ENCODE measurements around the gene ZBTB33.

ZBTB33 gene

DNA sequence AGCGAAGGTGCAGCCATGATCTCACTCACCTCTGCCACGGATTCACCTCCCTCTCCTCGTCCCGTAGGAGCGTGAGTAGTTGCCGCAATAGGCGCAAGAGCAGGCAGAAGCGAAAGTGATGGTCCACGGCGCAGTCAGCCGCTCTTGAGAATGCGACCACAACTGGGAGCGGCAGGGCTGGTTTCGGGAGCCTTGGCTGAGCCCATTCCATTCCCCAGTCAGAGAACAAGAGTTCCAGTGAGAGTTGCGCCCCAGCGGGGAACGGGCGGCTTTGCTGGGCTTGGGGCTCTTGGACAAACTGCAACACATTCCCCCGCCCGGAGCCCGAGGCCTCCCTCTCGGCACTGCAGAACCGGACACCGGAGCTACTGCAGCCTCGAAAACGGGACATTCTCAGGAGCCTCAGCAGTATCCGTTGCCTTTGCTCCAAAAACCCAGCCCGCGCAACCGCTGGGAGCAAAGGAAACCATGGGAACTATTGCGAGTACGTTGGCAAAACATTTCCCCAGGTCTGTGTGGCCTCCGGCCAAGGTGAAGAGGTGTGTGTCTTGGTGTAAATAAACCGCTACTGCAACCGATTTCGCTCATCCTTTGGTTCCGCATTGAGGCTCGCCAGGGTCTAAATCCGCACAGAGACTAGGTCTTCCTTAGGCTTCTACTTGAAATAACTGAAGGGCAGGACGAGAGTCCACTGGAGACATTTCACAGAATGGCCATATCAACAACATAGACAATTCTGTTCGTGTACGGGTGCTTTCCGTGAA is 5.7 kb upstream of the ZBTB33 start (continued):
- TF ChIP-seq, protein P1, sequence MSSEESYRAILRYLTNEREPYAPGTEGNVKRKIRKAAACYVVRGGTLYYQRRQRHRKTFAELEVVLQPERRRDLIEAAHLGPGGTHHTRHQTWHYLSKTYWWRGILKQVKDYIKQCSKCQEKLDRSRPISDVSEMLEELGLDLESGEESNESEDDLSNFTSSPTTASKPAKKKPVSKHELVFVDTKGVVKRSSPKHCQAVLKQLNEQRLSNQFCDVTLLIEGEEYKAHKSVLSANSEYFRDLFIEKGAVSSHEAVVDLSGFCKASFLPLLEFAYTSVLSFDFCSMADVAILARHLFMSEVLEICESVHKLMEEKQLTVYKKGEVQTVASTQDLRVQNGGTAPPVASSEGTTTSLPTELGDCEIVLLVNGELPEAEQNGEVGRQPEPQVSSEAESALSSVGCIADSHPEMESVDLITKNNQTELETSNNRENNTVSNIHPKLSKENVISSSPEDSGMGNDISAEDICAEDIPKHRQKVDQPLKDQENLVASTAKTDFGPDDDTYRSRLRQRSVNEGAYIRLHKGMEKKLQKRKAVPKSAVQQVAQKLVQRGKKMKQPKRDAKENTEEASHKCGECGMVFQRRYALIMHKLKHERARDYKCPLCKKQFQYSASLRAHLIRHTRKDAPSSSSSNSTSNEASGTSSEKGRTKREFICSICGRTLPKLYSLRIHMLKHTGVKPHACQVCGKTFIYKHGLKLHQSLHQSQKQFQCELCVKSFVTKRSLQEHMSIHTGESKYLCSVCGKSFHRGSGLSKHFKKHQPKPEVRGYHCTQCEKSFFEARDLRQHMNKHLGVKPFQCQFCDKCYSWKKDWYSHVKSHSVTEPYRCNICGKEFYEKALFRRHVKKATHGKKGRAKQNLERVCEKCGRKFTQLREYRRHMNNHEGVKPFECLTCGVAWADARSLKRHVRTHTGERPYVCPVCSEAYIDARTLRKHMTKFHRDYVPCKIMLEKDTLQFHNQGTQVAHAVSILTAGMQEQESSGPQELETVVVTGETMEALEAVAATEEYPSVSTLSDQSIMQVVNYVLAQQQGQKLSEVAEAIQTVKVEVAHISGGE (tag by site-specific recombination; conservative IDR thresholded peaks at IDR 0.05; ENCODE audit: low read depth), result peak; percentile 99
- peak; percentile 84 for TF ChIP-seq ZBTB17 (tag by site-specific recombination; IDR thresholded peaks at IDR 0.05)
- TF ChIP-seq ZFHX2 (tag by site-specific recombination; conservative IDR thresholded peaks at IDR 0.05), result peak; percentile 65

GRCh38 chrX:120251471-120252011 is 929 bp downstream of the ZBTB33 start:
- H3K36me3 ChIP-seq (ENCODE audit: control insufficient read depth in 2 of 2, insufficient read depth in 1 of 2, low read length in 2 of 2), result peaks cover 17 to 27% of the 10 kb centered on the region in 2 experiments; a peak in 2 of 3 replicates
- POLR2A ChIA-PET, result interaction anchor here (0.7 to 2.0 kb wide), 5 partner anchors 9 to 60 kb away, joined by 4 to 24 read pairs (median 14); partner anchors contain the start of gene TMEM255A
- CTCF ChIA-PET, result interaction anchor here (0.7 to 1.9 kb wide), 4 partner anchors 8 to 200 kb away, joined by 3 to 8 read pairs (median 4); no protein-coding TSS in a partner anchor
- peak overlapping the region; percentile 94 for H3K27ac ChIP-seq (ENCODE audit: extremely low read depth, low read depth, low read length)
- H3K4me1 ChIP-seq (ENCODE audit: control insufficient read depth, insufficient read depth, low read length), result no peaks in the 10 kb centered on the region
- no peaks in the 10 kb centered on the region for H3K9me3 ChIP-seq (ENCODE audit: control insufficient read depth, insufficient read depth, low read depth, low read length)
- peak overlapping the region; percentile 69 for H3K4me3 ChIP-seq (ENCODE audit: low read depth, low read length)
- TF ChIP-seq, protein P2, sequence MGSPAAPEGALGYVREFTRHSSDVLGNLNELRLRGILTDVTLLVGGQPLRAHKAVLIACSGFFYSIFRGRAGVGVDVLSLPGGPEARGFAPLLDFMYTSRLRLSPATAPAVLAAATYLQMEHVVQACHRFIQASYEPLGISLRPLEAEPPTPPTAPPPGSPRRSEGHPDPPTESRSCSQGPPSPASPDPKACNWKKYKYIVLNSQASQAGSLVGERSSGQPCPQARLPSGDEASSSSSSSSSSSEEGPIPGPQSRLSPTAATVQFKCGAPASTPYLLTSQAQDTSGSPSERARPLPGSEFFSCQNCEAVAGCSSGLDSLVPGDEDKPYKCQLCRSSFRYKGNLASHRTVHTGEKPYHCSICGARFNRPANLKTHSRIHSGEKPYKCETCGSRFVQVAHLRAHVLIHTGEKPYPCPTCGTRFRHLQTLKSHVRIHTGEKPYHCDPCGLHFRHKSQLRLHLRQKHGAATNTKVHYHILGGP (tag by site-specific recombination; IDR thresholded peaks at IDR 0.05), result no peak
- TF ChIP-seq, protein P3, sequence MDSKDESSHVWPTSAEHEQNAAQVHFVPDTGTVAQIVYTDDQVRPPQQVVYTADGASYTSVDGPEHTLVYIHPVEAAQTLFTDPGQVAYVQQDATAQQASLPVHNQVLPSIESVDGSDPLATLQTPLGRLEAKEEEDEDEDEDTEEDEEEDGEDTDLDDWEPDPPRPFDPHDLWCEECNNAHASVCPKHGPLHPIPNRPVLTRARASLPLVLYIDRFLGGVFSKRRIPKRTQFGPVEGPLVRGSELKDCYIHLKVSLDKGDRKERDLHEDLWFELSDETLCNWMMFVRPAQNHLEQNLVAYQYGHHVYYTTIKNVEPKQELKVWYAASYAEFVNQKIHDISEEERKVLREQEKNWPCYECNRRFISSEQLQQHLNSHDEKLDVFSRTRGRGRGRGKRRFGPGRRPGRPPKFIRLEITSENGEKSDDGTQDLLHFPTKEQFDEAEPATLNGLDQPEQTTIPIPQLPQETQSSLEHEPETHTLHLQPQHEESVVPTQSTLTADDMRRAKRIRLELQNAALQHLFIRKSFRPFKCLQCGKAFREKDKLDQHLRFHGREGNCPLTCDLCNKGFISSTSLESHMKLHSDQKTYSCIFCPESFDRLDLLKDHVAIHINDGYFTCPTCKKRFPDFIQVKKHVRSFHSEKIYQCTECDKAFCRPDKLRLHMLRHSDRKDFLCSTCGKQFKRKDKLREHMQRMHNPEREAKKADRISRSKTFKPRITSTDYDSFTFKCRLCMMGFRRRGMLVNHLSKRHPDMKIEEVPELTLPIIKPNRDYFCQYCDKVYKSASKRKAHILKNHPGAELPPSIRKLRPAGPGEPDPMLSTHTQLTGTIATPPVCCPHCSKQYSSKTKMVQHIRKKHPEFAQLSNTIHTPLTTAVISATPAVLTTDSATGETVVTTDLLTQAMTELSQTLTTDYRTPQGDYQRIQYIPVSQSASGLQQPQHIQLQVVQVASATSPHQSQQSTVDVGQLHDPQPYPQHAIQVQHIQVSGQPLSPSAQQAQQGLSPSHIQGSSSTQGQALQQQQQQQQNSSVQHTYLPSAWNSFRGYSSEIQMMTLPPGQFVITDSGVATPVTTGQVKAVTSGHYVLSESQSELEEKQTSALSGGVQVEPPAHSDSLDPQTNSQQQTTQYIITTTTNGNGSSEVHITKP (tag by site-specific recombination; IDR thresholded peaks at IDR 0.05), result peak; percentile 74
- TF ChIP-seq, protein P4, sequence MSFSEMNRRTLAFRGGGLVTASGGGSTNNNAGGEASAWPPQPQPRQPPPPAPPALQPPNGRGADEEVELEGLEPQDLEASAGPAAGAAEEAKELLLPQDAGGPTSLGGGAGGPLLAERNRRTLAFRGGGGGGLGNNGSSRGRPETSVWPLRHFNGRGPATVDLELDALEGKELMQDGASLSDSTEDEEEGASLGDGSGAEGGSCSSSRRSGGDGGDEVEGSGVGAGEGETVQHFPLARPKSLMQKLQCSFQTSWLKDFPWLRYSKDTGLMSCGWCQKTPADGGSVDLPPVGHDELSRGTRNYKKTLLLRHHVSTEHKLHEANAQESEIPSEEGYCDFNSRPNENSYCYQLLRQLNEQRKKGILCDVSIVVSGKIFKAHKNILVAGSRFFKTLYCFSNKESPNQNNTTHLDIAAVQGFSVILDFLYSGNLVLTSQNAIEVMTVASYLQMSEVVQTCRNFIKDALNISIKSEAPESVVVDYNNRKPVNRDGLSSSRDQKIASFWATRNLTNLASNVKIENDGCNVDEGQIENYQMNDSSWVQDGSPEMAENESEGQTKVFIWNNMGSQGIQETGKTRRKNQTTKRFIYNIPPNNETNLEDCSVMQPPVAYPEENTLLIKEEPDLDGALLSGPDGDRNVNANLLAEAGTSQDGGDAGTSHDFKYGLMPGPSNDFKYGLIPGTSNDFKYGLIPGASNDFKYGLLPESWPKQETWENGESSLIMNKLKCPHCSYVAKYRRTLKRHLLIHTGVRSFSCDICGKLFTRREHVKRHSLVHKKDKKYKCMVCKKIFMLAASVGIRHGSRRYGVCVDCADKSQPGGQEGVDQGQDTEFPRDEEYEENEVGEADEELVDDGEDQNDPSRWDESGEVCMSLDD (tag by site-specific recombination; IDR thresholded peaks at IDR 0.05), result 0 out of 2 replicates have a peak, but pooled peaks have one; percentile 16
- TF ChIP-seq ZNF280C (tag by site-specific recombination; IDR thresholded peaks at IDR 0.05), result no peak
- TF ChIP-seq, protein P5, sequence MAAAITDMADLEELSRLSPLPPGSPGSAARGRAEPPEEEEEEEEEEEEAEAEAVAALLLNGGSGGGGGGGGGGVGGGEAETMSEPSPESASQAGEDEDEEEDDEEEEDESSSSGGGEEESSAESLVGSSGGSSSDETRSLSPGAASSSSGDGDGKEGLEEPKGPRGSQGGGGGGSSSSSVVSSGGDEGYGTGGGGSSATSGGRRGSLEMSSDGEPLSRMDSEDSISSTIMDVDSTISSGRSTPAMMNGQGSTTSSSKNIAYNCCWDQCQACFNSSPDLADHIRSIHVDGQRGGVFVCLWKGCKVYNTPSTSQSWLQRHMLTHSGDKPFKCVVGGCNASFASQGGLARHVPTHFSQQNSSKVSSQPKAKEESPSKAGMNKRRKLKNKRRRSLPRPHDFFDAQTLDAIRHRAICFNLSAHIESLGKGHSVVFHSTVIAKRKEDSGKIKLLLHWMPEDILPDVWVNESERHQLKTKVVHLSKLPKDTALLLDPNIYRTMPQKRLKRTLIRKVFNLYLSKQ (tag by site-specific recombination; IDR thresholded peaks at IDR 0.05; ENCODE audit: borderline replicate concordance), result no peak
- TF ChIP-seq ZNF335 (tag by site-specific recombination; conservative IDR thresholded peaks at IDR 0.05), result peak; percentile 35; the same call in 1 of the 2 replicates
- no peak for TF ChIP-seq ZNF639 (tag by site-specific recombination; IDR thresholded peaks at IDR 0.05)
- no peak for TF ChIP-seq ZNF785 (tag by site-specific recombination; IDR thresholded peaks at IDR 0.05)
- no peak for TF ChIP-seq KLF7 (tag by site-specific recombination; IDR thresholded peaks at IDR 0.05; ENCODE audit: borderline replicate concordance)
- peak; percentile 64 for TF ChIP-seq IKZF3 (tag by site-specific recombination; IDR thresholded peaks at IDR 0.05)
- no peak for TF ChIP-seq ZNF664 (tag by site-specific recombination; IDR thresholded peaks at IDR 0.05)
- TF ChIP-seq, protein P6, sequence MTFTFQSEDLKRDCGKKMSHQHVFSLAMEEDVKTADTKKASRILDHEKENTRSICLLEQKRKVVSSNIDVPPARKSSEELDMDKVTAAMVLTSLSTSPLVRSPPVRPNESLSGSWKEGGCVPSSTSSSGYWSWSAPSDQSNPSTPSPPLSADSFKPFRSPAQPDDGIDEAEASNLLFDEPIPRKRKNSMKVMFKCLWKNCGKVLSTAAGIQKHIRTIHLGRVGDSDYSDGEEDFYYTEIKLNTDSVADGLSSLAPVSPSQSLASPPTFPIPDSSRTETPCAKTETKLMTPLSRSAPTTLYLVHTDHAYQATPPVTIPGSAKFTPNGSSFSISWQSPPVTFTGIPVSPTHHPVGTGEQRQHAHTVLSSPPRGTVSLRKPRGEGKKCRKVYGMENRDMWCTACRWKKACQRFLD (tag by site-specific recombination; IDR thresholded peaks at IDR 0.05), result no peak

Data from HEK293 (cell line).